Measurements from ENCODE around the gene PRG3. TPM values are rescaled to one million over a fixed set of nuclear protein-coding genes. Genes with fewer than 3 reads are reported as not detected.

The PRG3 gene
- total and polyA plus RNA-seq, 3 donors from 2014 or later = not detected

- no peak for DNase-seq
- H3K9me3 ChIP-seq = no peaks in the 10 kb centered on the region
- TF ChIP-seq POLR2A (IDR thresholded peaks at IDR 0.05) (no peak), CTCF (IDR thresholded peaks at IDR 0.05) (no peak)
- no peaks in the 10 kb centered on the region for H3K36me3 ChIP-seq (ENCODE audit: low read depth, missing control alignments)
- H3K27me3 ChIP-seq = no peaks in the 10 kb centered on the region
- WGBS, 2 donors = 68% methylated on average over 9 of the region's 9 CpGs
- H3K27ac ChIP-seq = no peak overlapping the region
- H3K4me1 ChIP-seq = no peaks in the 10 kb centered on the region
- no peak overlapping the region for H3K4me3 ChIP-seq
- intact Hi-C loops (cut with DNase I; ENCODE audit: low total_unique reads) = no loop called here
These were observed 24.7 kb downstream of the PRG3 start for GRCh38 chr11:57356268-57356667.

- Histone ChIP-seq H3K27ac (no peak overlapping the region), H3K4me1 (no peaks in the 10 kb centered on the region), H3K9me3 (no peaks in the 10 kb centered on the region), H3K36me3 (ENCODE audit: low read depth, missing control alignments) (no peaks in the 10 kb centered on the region), H3K27me3 (no peaks in the 10 kb centered on the region), H3K4me3 (no peak overlapping the region)
- intact Hi-C loops (cut with DNase I; ENCODE audit: low total_unique reads) = no loop called here
- 83 to 88% methylated on average over 6 of the region's 6 CpGs for WGBS, 2 donors
- TF ChIP-seq CTCF (IDR thresholded peaks at IDR 0.05) (no peak), POLR2A (IDR thresholded peaks at IDR 0.05) (no peak)
- no peak for DNase-seq
These were observed 26.3 kb downstream of the PRG3 start for GRCh38 chr11:57354699-57355098.

GRCh38 chr11:57353852-57354251 lies 27.1 kb downstream of the PRG3 start:
- H3K36me3 ChIP-seq (ENCODE audit: low read depth, missing control alignments) = no peaks in the 10 kb centered on the region
- H3K4me3 ChIP-seq = no peak overlapping the region
- DNase-seq = no peak
- WGBS, 2 donors = 68 to 80% methylated on average over 4 of the region's 4 CpGs
- no peaks in the 10 kb centered on the region for H3K9me3 ChIP-seq
- TF ChIP-seq POLR2A (IDR thresholded peaks at IDR 0.05) = no peak
- no peak for TF ChIP-seq CTCF (IDR thresholded peaks at IDR 0.05)
- H3K27ac ChIP-seq = no peak overlapping the region
- intact Hi-C loops (cut with DNase I; ENCODE audit: low total_unique reads) = no loop called here
- H3K27me3 ChIP-seq = no peaks in the 10 kb centered on the region
- H3K4me1 ChIP-seq = no peaks in the 10 kb centered on the region

GRCh38 chr11:57353446-57353845 lies 27.5 kb downstream of the PRG3 start:
- intact Hi-C loops (cut with DNase I; ENCODE audit: low total_unique reads) = no loop called here
- no peak overlapping the region for H3K27ac ChIP-seq

More at GRCh38 chr11:57353446-57353845, 27.5 kb downstream of the PRG3 start:
- Histone ChIP-seq H3K9me3 (no peaks in the 10 kb centered on the region), H3K4me1 (no peaks in the 10 kb centered on the region), H3K4me3 (no peak overlapping the region), H3K27me3 (no peaks in the 10 kb centered on the region), H3K36me3 (ENCODE audit: low read depth, missing control alignments) (no peaks in the 10 kb centered on the region)
- WGBS, 2 donors = 68 to 71% methylated on average over 4 of the region's 4 CpGs
- no peak for TF ChIP-seq CTCF (IDR thresholded peaks at IDR 0.05)
- no peak for TF ChIP-seq POLR2A (IDR thresholded peaks at IDR 0.05)
- DNase-seq = no peak
